ENCODE results near the gene ATG7.

DNA sequence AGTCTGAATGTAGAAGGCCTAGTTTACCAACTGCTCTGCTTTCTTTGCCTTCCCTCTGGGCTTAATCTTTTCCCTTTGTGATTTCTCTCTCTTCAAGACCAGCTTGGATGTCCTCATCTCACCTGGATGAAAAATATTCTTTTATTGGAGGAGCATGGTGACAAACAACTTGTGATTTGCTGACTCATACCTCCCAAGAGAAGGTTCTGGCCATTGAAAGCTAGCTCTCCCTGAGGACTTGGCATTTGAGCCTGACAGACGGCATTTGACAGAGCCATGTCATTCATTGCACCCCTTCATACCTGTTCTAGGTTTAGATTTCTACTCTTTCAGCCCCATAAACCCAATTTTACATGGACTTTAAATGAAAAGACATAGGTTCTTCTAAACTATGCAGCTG lies 33.3 kb downstream of the ATG7 start:
- TF ChIP-seq, protein P1, sequence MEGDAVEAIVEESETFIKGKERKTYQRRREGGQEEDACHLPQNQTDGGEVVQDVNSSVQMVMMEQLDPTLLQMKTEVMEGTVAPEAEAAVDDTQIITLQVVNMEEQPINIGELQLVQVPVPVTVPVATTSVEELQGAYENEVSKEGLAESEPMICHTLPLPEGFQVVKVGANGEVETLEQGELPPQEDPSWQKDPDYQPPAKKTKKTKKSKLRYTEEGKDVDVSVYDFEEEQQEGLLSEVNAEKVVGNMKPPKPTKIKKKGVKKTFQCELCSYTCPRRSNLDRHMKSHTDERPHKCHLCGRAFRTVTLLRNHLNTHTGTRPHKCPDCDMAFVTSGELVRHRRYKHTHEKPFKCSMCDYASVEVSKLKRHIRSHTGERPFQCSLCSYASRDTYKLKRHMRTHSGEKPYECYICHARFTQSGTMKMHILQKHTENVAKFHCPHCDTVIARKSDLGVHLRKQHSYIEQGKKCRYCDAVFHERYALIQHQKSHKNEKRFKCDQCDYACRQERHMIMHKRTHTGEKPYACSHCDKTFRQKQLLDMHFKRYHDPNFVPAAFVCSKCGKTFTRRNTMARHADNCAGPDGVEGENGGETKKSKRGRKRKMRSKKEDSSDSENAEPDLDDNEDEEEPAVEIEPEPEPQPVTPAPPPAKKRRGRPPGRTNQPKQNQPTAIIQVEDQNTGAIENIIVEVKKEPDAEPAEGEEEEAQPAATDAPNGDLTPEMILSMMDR (IDR thresholded peaks at IDR 0.05; ENCODE audit: low read depth, low read length, poor library complexity, severe bottlenecking), result no peak
- no peak for TF ChIP-seq EZH2phosphoT487 (IDR thresholded peaks at IDR 0.05; ENCODE audit: borderline replicate concordance, low read length)

Data from DOHH2 (cell line).